Endothelial cell of umbilical vein (primary cell): ENCODE results near the gene FTSJ1. TPM values are rescaled to one million over a fixed set of nuclear protein-coding genes. Genes with fewer than 3 reads are reported as not detected.
A peak's percentile ranks its signal among the peaks of the same experiment; 100 is the strongest.

Experiments used
- BruUV-seq: library from RNA; stranded (reverse); fragments of 400-500 nt; replicated peaks from 2 replicates; lab custom pipeline; 2021; lab: Mats Ljungman, UMichigan
- CTCF ChIA-PET: fragments of 300-600, 350-600 bp; sonication (Branson Sonifier 250); formaldehyde crosslinking; loops from one replicate; lab custom pipeline; 2021; ENCODE audit warnings: antibody characterized with exemption, inconsistent platforms; lab: Charles Lee
- POLR2A ChIA-PET: fragments of 300-600, 350-600 bp; sonication (Branson Sonifier 250); formaldehyde crosslinking; loops from one replicate; lab custom pipeline; 2021; ENCODE audit warnings: antibody characterized with exemption, inconsistent platforms; lab: Charles Lee
- DNase-seq: peaks from one replicate; pipeline ENCODE4 v3.0.0-alpha.2; 2011; ENCODE audit warnings: low read depth, low spot score
- FAIRE-seq: peaks from 2 replicates; lab custom pipeline; 2011; peaks lifted over from hg19 to GRCh38; lab: Jason Lieb, UNC
- H2AFZ ChIP-seq: 2 replicates; pipeline ENCODE4 v1.6.0; 2012; ENCODE audit warnings: low read depth, low read length, control low read depth, inconsistent platforms
- H3K27ac ChIP-seq: 2 replicates; pipeline ENCODE4 v1.5.1; 2011; ENCODE audit warnings: low read depth, mild to moderate bottlenecking, control low read depth, low read length, moderate library complexity; ENCODE audit not compliant: insufficient read depth
- H3K27me3 ChIP-seq, 2 experiments: 2 replicates each; pipeline versions ENCODE4 v1.6.0 to v1.6.1; 2011; ENCODE audit warnings: low read length in 2 of 2, mixed read lengths in 1 of 2; ENCODE audit not compliant: control insufficient read depth in 2 of 2, insufficient read depth in 2 of 2
- H3K36me3 ChIP-seq, 2 experiments: 2 replicates in 1 of 2; 3 replicates in 1 of 2; pipeline ENCODE4 v1.5.1; 2011; ENCODE audit warnings: low read length in 2 of 2, mild to moderate bottlenecking in 1 of 2, moderate library complexity in 1 of 2; ENCODE audit not compliant: control insufficient read depth in 2 of 2, insufficient read depth in 2 of 2; ENCODE audit errors: extremely low read depth in 1 of 2
- H3K4me1 ChIP-seq: 3 replicates; pipeline ENCODE4 v1.5.1; 2011; ENCODE audit warnings: mild to moderate bottlenecking, low read length; ENCODE audit not compliant: control insufficient read depth, insufficient read depth; ENCODE audit errors: extremely low read depth
- H3K4me2 ChIP-seq: 2 replicates; pipeline ENCODE4 v1.6.1; 2011; ENCODE audit warnings: low read length, control low read depth, mixed read lengths; ENCODE audit not compliant: insufficient read depth
- H3K4me3 ChIP-seq, 3 experiments: fragments of 200-600 bp in 1 of 3; sonication (generic), shearing (Covaris generic) in 1 of 3; replicated peaks in 1 of 3; 2 replicates each; pipeline ENCODE4 v1.5.1; 2011 to 2016; ENCODE audit warnings: control low read depth in 3 of 3, low read length in 3 of 3, mild to moderate bottlenecking in 2 of 3, inconsistent platforms in 1 of 3, low read depth in 1 of 3, moderate library complexity in 1 of 3; ENCODE audit not compliant: insufficient read depth in 1 of 3
- H3K79me2 ChIP-seq: 2 replicates; pipeline ENCODE4 v1.6.0; 2012; ENCODE audit warnings: low read length, inconsistent platforms; ENCODE audit not compliant: control insufficient read depth, insufficient read depth
- H3K9ac ChIP-seq: replicated peaks from 2 replicates; pipeline ENCODE3; 2011; ENCODE audit warnings: low read length, control low read depth; ENCODE audit not compliant: insufficient read depth; ENCODE audit errors: extremely low read depth
- H3K9me1 ChIP-seq: replicated peaks from 3 replicates; pipeline ENCODE4 v1.6.0; 2011; ENCODE audit warnings: mild to moderate bottlenecking, low read length; ENCODE audit not compliant: control insufficient read depth, insufficient read depth; ENCODE audit errors: extremely low read depth
- H3K9me3 ChIP-seq: replicated peaks from 2 replicates; pipeline ENCODE4 v1.5.1; 2012; ENCODE audit warnings: low read length, inconsistent platforms; ENCODE audit not compliant: control insufficient read depth, insufficient read depth
- H4K20me1 ChIP-seq: replicated peaks from 2 replicates; pipeline ENCODE3; 2011; ENCODE audit warnings: mild to moderate bottlenecking, low read length; ENCODE audit not compliant: control insufficient read depth, insufficient read depth; ENCODE audit errors: extremely low read depth
- EZH2 ChIP-seq: IDR thresholded peaks from 2 replicates; pipeline ENCODE4 v1.6.1; 2012; ENCODE audit warnings: borderline replicate concordance, low read depth, mild to moderate bottlenecking, moderate library complexity, low read length, inconsistent platforms; ENCODE audit not compliant: severe bottlenecking
- FOS ChIP-seq: IDR thresholded peaks from 2 replicates; pipeline ENCODE4 v1.6.1; 2011; ENCODE audit warnings: mild to moderate bottlenecking, low read length, moderate library complexity, borderline replicate concordance; ENCODE audit not compliant: insufficient read depth
- GATA2 ChIP-seq: IDR thresholded peaks from 2 replicates; pipeline ENCODE4 v1.7.0; 2011; ENCODE audit warnings: low read depth, mild to moderate bottlenecking, moderate library complexity, mixed read lengths, low read length; ENCODE audit not compliant: insufficient read length, insufficient read depth
- JUN ChIP-seq: IDR thresholded peaks from 2 replicates; pipeline ENCODE4 v1.6.1; 2011; ENCODE audit warnings: borderline replicate concordance, low read depth; ENCODE audit not compliant: insufficient read length, insufficient read depth
- MYC ChIP-seq: IDR thresholded peaks from one replicate; pipeline ENCODE4 v1.6.1; 2011; ENCODE audit warnings: mild to moderate bottlenecking, low read depth, low read length
- POLR2A ChIP-seq: IDR thresholded peaks from 2 replicates; pipeline ENCODE4 v1.6.1; 2012; ENCODE audit warnings: low read depth, mild to moderate bottlenecking, control low read depth, low read length
- POLR2AphosphoS5 ChIP-seq: IDR thresholded peaks from 2 replicates; pipeline ENCODE4 v1.6.1; 2012; ENCODE audit warnings: low read depth, mild to moderate bottlenecking, control low read depth, low read length, moderate library complexity; ENCODE audit not compliant: insufficient read depth
- dilution Hi-C: fragments of 300-500 bp; cut with MboI; formaldehyde crosslinking; loops from one replicate; pipeline ENCODE4 v1.15.0; 2019; ENCODE audit warnings: low sequenced_read_pairs; ENCODE audit not compliant: extremely low pct_ligation_motif_present
- intact Hi-C: fragments of 100-400 bp; cut with micrococcal nuclease; formaldehyde crosslinking; loops from one replicate; pipeline ENCODE4 v1.10.0; 2022
- polyA plus RNA-seq, 4 experiments: library from polyadenylated mRNA; depleted of rRNA in 3 of 4; stranded (reverse) in 3 of 4; unstranded in 1 of 4; fragments of >200 nt; gene quantifications; 2 replicates each; pipeline versions ENCODE4 v1.2.1 to v1.2.3, GENCODE V29; 2011 to 2012; ENCODE audit warnings: missing spikeins in 1 of 4
- total RNA-seq: library from RNA; stranded (reverse); gene quantifications from 2 replicates; pipeline ENCODE4 v1.2.3, GENCODE V29; 2021
- TF ChIP-seq, protein P1 (sequence below), 2 donors: IDR thresholded peaks; 1 replicate in 1 of 2; 2 replicates in 1 of 2; pipeline ENCODE4 v1.5.1; 2011; ENCODE audit warnings: low read length in 2 of 2, mild to moderate bottlenecking in 2 of 2, moderate library complexity in 2 of 2, control low read depth in 1 of 2, inconsistent platforms in 1 of 2, low read depth in 1 of 2; ENCODE audit not compliant: insufficient read depth in 1 of 2; ENCODE audit errors: extremely low read depth in 1 of 2
- TF ChIP-seq, protein P2 (sequence below): IDR thresholded peaks from 2 replicates; pipeline ENCODE4 v1.6.1; 2011; ENCODE audit not compliant: insufficient read depth, insufficient read length

FTSJ1 gene
- total and polyA plus RNA-seq, 2 donors (not counting 3 experiments of a cell fraction or from before 2014, with no cell fraction given) = 59.9 to 63.9 TPM

GRCh38 chrX:48493890-48494364, 17.9 kb downstream of the FTSJ1 start:
- Histone ChIP-seq H3K27ac (no peak overlapping the region), H3K9me3 (no peaks in the 10 kb centered on the region), H3K79me2 (no peaks in the 10 kb centered on the region), H3K4me1 (peaks cover 14% of the 10 kb centered on the region), H3K9me1 (no peaks in the 10 kb centered on the region), H3K9ac (no peak overlapping the region), H2AFZ (no peak overlapping the region), H3K4me3 (no peak overlapping the region), H4K20me1 (no peaks in the 10 kb centered on the region), H3K27me3 (no peaks in the 10 kb centered on the region), H3K36me3 (no peaks in the 10 kb centered on the region), H3K4me2 (no peak overlapping the region)
- no TSS peak for BruUV-seq
- peak; percentile 35 for DNase-seq
- dilution Hi-C loops (no loop called here), intact Hi-C loops (loop anchor here (1.0 kb wide), 1 partner anchor 411 kb away; no protein-coding TSS in a partner anchor)
- POLR2A ChIA-PET = no interaction called here
- CTCF ChIA-PET = interaction anchor here (0.5 to 3.0 kb wide), 5 partner anchors 20 to 467 kb away, joined by 3 to 40 read pairs (median 4); no protein-coding TSS in a partner anchor
- TF ChIP-seq, protein P1, sequence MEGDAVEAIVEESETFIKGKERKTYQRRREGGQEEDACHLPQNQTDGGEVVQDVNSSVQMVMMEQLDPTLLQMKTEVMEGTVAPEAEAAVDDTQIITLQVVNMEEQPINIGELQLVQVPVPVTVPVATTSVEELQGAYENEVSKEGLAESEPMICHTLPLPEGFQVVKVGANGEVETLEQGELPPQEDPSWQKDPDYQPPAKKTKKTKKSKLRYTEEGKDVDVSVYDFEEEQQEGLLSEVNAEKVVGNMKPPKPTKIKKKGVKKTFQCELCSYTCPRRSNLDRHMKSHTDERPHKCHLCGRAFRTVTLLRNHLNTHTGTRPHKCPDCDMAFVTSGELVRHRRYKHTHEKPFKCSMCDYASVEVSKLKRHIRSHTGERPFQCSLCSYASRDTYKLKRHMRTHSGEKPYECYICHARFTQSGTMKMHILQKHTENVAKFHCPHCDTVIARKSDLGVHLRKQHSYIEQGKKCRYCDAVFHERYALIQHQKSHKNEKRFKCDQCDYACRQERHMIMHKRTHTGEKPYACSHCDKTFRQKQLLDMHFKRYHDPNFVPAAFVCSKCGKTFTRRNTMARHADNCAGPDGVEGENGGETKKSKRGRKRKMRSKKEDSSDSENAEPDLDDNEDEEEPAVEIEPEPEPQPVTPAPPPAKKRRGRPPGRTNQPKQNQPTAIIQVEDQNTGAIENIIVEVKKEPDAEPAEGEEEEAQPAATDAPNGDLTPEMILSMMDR (IDR thresholded peaks at IDR 0.05; ENCODE audit: extremely low read depth in 1 of 2, insufficient read depth in 1 of 2, low read depth in 1 of 2, low read length in 2 of 2) = peak; percentile 18 to 20
- TF ChIP-seq POLR2A = no peak
- peak; percentile 83 for FAIRE-seq

- DNase-seq = no peak
- no TSS peak for BruUV-seq
- CTCF ChIA-PET = no interaction called here
Measured at GRCh38 chrX:48496660-48497059, 20.7 kb downstream of the FTSJ1 start.

More at GRCh38 chrX:48496660-48497059, 20.7 kb downstream of the FTSJ1 start:
- H3K27ac ChIP-seq = no peak overlapping the region
- H3K9me3 ChIP-seq = no peaks in the 10 kb centered on the region
- H3K79me2 ChIP-seq = no peaks in the 10 kb centered on the region
- POLR2A ChIA-PET = no interaction called here
- H4K20me1 ChIP-seq = no peaks in the 10 kb centered on the region
- H3K4me1 ChIP-seq = peaks cover 14% of the 10 kb centered on the region
- H2AFZ ChIP-seq = no peak overlapping the region
- H3K4me3 ChIP-seq = no peak overlapping the region
- H3K36me3 ChIP-seq = no peaks in the 10 kb centered on the region
- dilution Hi-C loops (no loop called here), intact Hi-C loops (no loop called here)
- H3K27me3 ChIP-seq = no peaks in the 10 kb centered on the region
- no peaks in the 10 kb centered on the region for H3K9me1 ChIP-seq
- H3K4me2 ChIP-seq = no peak overlapping the region
- no peak overlapping the region for H3K9ac ChIP-seq
- TF ChIP-seq JUN (no peak), POLR2AphosphoS5 (no peak), POLR2A (no peak), FOS (no peak), MYC (no peak), GATA2 (no peak), EZH2 (no peak)
- TF ChIP-seq, protein P2, sequence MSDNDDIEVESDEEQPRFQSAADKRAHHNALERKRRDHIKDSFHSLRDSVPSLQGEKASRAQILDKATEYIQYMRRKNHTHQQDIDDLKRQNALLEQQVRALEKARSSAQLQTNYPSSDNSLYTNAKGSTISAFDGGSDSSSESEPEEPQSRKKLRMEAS = no peak
- TF ChIP-seq, protein P1 (IDR thresholded peaks at IDR 0.05; ENCODE audit: extremely low read depth in 1 of 2, insufficient read depth in 1 of 2, low read depth in 1 of 2, low read length in 2 of 2) = no peak
- FAIRE-seq = no peak
